Effector memory CD8-positive, alpha-beta T cell (primary cell): ENCODE data around the gene TRIM59.
A peak's percentile ranks its signal among the peaks of the same experiment; 100 is the strongest.
"Not testable (repeated sequence)": the region's sequence is repeated elsewhere in the genome, so short reads cannot be mapped to it uniquely, and the experiment has no call there.

ENCODE experiments used
- ATAC-seq: fragments of 150-1000 bp; cut with Tn5 transposase; replicated peaks from 2 replicates; pipeline ENCODE4 v1.10.0; 2021; ENCODE audit warnings: mild to moderate bottlenecking, moderate library complexity
- DNase-seq, 3 experiments: peaks; one replicate each; pipeline ENCODE4 v3.0.0; 2021
- H3K27ac Mint-ChIP-seq, 2 donors: one replicate each; pipeline ENCODE4 v1.8.0; 2022; ENCODE audit warnings: mild to moderate bottlenecking in 2 of 2, mixed read lengths in 2 of 2, moderate library complexity in 2 of 2
- H3K27me3 Mint-ChIP-seq, 2 donors: one replicate each; pipeline ENCODE4 v1.8.0; 2022; ENCODE audit warnings: mixed read lengths in 2 of 2
- H3K36me3 Mint-ChIP-seq: one replicate; pipeline ENCODE4 v1.8.0; 2022; ENCODE audit warnings: mild to moderate bottlenecking, moderate library complexity, mixed read lengths; ENCODE audit not compliant: insufficient read depth
- H3K4me1 Mint-ChIP-seq, 2 donors: one replicate each; pipeline ENCODE4 v1.8.0; 2022; ENCODE audit warnings: low read depth in 2 of 2, mixed read lengths in 2 of 2
- H3K4me3 Mint-ChIP-seq, 2 donors: one replicate each; pipeline ENCODE4 v1.8.0; 2022; ENCODE audit warnings: mild to moderate bottlenecking in 2 of 2, mixed read lengths in 2 of 2, moderate library complexity in 2 of 2
- H3K9me3 Mint-ChIP-seq, 2 donors: one replicate each; pipeline ENCODE4 v1.8.0; 2022; ENCODE audit warnings: mixed read lengths in 2 of 2

The TRIM59 gene

GRCh38 chr3:160473221-160473620 lies 23.6 kb upstream of the TRIM59 start:
- DNase-seq: no peak
- Mint-ChIP-seq H3K9me3 (peaks cover 8 to 9% of the 10 kb centered on the region in 2 donors), H3K27ac (no peak overlapping the region), H3K27me3 (peaks cover 25 to 31% of the 10 kb centered on the region in 2 donors), H3K4me3 (no peak overlapping the region), H3K36me3 (no peaks in the 10 kb centered on the region), H3K4me1 (no peaks in the 10 kb centered on the region)
- no peak for ATAC-seq

- Mint-ChIP-seq H3K27me3 (peaks cover 28 to 31% of the 10 kb centered on the region in 2 donors), H3K4me1 (no peaks in the 10 kb centered on the region)
- no peak for ATAC-seq
These were observed 22.8 kb upstream of the TRIM59 start for GRCh38 chr3:160472344-160472743.

GRCh38 chr3:160471892-160472291 lies 22.3 kb upstream of the TRIM59 start:
- ATAC-seq: no peak
- Mint-ChIP-seq H3K9me3 (peaks cover 8 to 9% of the 10 kb centered on the region in 2 donors), H3K36me3 (no peaks in the 10 kb centered on the region), H3K4me1 (no peaks in the 10 kb centered on the region), H3K27ac (no peak overlapping the region), H3K4me3 (no peak overlapping the region), H3K27me3 (peaks cover 28 to 32% of the 10 kb centered on the region in 2 donors)
- no peak for DNase-seq

More at GRCh38 chr3:160472344-160472743, 22.8 kb upstream of the TRIM59 start:
- peaks cover 8 to 9% of the 10 kb centered on the region in 2 donors for H3K9me3 Mint-ChIP-seq
- H3K27ac Mint-ChIP-seq: no peak overlapping the region
- H3K36me3 Mint-ChIP-seq: no peaks in the 10 kb centered on the region
- DNase-seq: no peak
- no peak overlapping the region for H3K4me3 Mint-ChIP-seq

GRCh38 chr3:160470181-160470580 lies 20.6 kb upstream of the TRIM59 start:
- H3K9me3 Mint-ChIP-seq: peaks cover 8 to 9% of the 10 kb centered on the region in 2 donors
- no peaks in the 10 kb centered on the region for H3K36me3 Mint-ChIP-seq
- H3K27ac Mint-ChIP-seq: no peak overlapping the region
- H3K4me3 Mint-ChIP-seq: no peak overlapping the region
- H3K4me1 Mint-ChIP-seq: no peaks in the 10 kb centered on the region
- DNase-seq (no peak), ATAC-seq (no peak)
- H3K27me3 Mint-ChIP-seq: peaks cover 24 to 36% of the 10 kb centered on the region in 2 donors

- Mint-ChIP-seq H3K9me3 (peaks cover 5 to 7% of the 10 kb centered on the region in 2 donors), H3K27me3 (peaks cover 37 to 68% of the 10 kb centered on the region in 2 donors), H3K4me3 (no peak overlapping the region), H3K36me3 (no peaks in the 10 kb centered on the region), H3K27ac (no peak overlapping the region), H3K4me1 (no peaks in the 10 kb centered on the region)
- ATAC-seq (no peak), DNase-seq (no peak)
These were observed 15.4 kb upstream of the TRIM59 start for GRCh38 chr3:160464971-160465370.

- Mint-ChIP-seq H3K4me3 (no peak overlapping the region), H3K27ac (no peak overlapping the region), H3K9me3 (peaks cover 0 to under 1% of the 10 kb centered on the region in 2 donors), H3K4me1 (no peaks in the 10 kb centered on the region), H3K36me3 (no peaks in the 10 kb centered on the region), H3K27me3 (peaks cover 31 to 62% of the 10 kb centered on the region in 2 donors)
- DNase-seq (no peak), ATAC-seq (no peak)
These were observed 14.7 kb upstream of the TRIM59 start for GRCh38 chr3:160464321-160464720.

GRCh38 chr3:160460033-160460432 lies 10.4 kb upstream of the TRIM59 start:
- DNase-seq (no peak), ATAC-seq (no peak)
- peaks cover 20 to 34% of the 10 kb centered on the region in 2 donors for H3K27me3 Mint-ChIP-seq
- no peaks in the 10 kb centered on the region for H3K4me1 Mint-ChIP-seq
- H3K4me3 Mint-ChIP-seq: no peak overlapping the region
- no peaks in the 10 kb centered on the region for H3K36me3 Mint-ChIP-seq
- no peak overlapping the region for H3K27ac Mint-ChIP-seq
- no peaks in the 10 kb centered on the region for H3K9me3 Mint-ChIP-seq

- peaks cover 20 to 33% of the 10 kb centered on the region in 2 donors for H3K27me3 Mint-ChIP-seq
- no peak for ATAC-seq
These were observed 9.9 kb upstream of the TRIM59 start for GRCh38 chr3:160459450-160459970.

GRCh38 chr3:160458151-160458550 lies 8.6 kb upstream of the TRIM59 start:
- ATAC-seq: no peak
- Mint-ChIP-seq H3K36me3 (no peaks in the 10 kb centered on the region), H3K9me3 (no peaks in the 10 kb centered on the region), H3K27me3 (peaks cover 13 to 20% of the 10 kb centered on the region in 2 donors), H3K4me3 (no peak overlapping the region), H3K27ac (no peak overlapping the region), H3K4me1 (no peaks in the 10 kb centered on the region)
- no peak for DNase-seq

More at GRCh38 chr3:160459450-160459970, 9.9 kb upstream of the TRIM59 start:
- no peak overlapping the region for H3K4me3 Mint-ChIP-seq
- H3K4me1 Mint-ChIP-seq: no peaks in the 10 kb centered on the region
- no peak for DNase-seq
- no peaks in the 10 kb centered on the region for H3K36me3 Mint-ChIP-seq
- no peak overlapping the region for H3K27ac Mint-ChIP-seq
- no peaks in the 10 kb centered on the region for H3K9me3 Mint-ChIP-seq

- Mint-ChIP-seq H3K4me3 (no peak overlapping the region), H3K4me1 (no peaks in the 10 kb centered on the region), H3K36me3 (no peaks in the 10 kb centered on the region), H3K9me3 (no peaks in the 10 kb centered on the region), H3K27me3 (no peaks in the 10 kb centered on the region), H3K27ac (no peak overlapping the region)
- DNase-seq: no peak
- ATAC-seq: no peak
These were observed 6.3 kb upstream of the TRIM59 start for GRCh38 chr3:160455846-160456245.

GRCh38 chr3:160454995-160455394 lies 5.4 kb upstream of the TRIM59 start:
- ATAC-seq (no peak), DNase-seq (no peak)
- H3K4me3 Mint-ChIP-seq: no peak overlapping the region
- H3K27me3 Mint-ChIP-seq: no peaks in the 10 kb centered on the region
- H3K36me3 Mint-ChIP-seq: peaks cover 6% of the 10 kb centered on the region
- H3K9me3 Mint-ChIP-seq: no peaks in the 10 kb centered on the region
- no peaks in the 10 kb centered on the region for H3K4me1 Mint-ChIP-seq
- H3K27ac Mint-ChIP-seq: no peak overlapping the region

- ATAC-seq, H3K27me3 Mint-ChIP-seq, H3K4me3 Mint-ChIP-seq, DNase-seq, H3K9me3 Mint-ChIP-seq, H3K27ac Mint-ChIP-seq: not testable (repeated sequence)
- peaks cover 15% of the 10 kb centered on the region for H3K36me3 Mint-ChIP-seq
- H3K4me1 Mint-ChIP-seq: peaks cover 7 to 13% of the 10 kb centered on the region in 2 donors
These were observed 2.7 kb upstream of the TRIM59 start for GRCh38 chr3:160452251-160452650.

GRCh38 chr3:160451602-160452001 lies 2.0 kb upstream of the TRIM59 start:
- H3K36me3 Mint-ChIP-seq: peaks cover 15% of the 10 kb centered on the region
- ATAC-seq (no peak), DNase-seq (no peak)
- H3K27me3 Mint-ChIP-seq: no peaks in the 10 kb centered on the region
- peaks cover 10 to 13% of the 10 kb centered on the region in 2 donors for H3K4me1 Mint-ChIP-seq
- H3K4me3 Mint-ChIP-seq: no peak overlapping the region
- H3K9me3 Mint-ChIP-seq: no peaks in the 10 kb centered on the region
- no peak overlapping the region for H3K27ac Mint-ChIP-seq

GRCh38 chr3:160450846-160451245 lies 1.3 kb upstream of the TRIM59 start:
- Mint-ChIP-seq H3K4me1 (peaks cover 13 to 18% of the 10 kb centered on the region in 2 donors), H3K4me3 (peak overlapping the region; percentile 98 to 100), H3K9me3 (no peaks in the 10 kb centered on the region), H3K36me3 (peaks cover 17% of the 10 kb centered on the region), H3K27me3 (no peaks in the 10 kb centered on the region), H3K27ac (peak overlapping the region in 1 of 2 donors; percentile 99)
- DNase-seq: no peak
- ATAC-seq: no peak
